Measurements from ENCODE around the gene CAMK2G.
A peak's percentile ranks its signal among the peaks of the same experiment; 100 is the strongest.

Gene CAMK2G

GRCh38 chr10:73910764-73911552 is 36.6 kb upstream of the CAMK2G start, which contains the start of gene PLAU:
Gene PLAU (plus strand): TSS chr10:73911132. CDS start chr10:73911556, 424 bp downstream.
- no peak for TF ChIP-seq SIN3A (IDR thresholded peaks at IDR 0.05; ENCODE audit: borderline replicate concordance, insufficient read depth, low read length)
- TF ChIP-seq POLR2AphosphoS5 (IDR thresholded peaks at IDR 0.05; ENCODE audit: low read depth, low read length), result no peak
- no peak for TF ChIP-seq FOXP2 (optimal IDR thresholded peaks at IDR 0.05; ENCODE audit: borderline replicate concordance, extremely low read depth, extremely low read length, insufficient read depth)
- no peak for TF ChIP-seq REST (IDR thresholded peaks at IDR 0.05; ENCODE audit: insufficient read depth in 1 of 2, low read depth in 2 of 2, low read length in 2 of 2)
- no peak for TF ChIP-seq TAF1 (IDR thresholded peaks at IDR 0.05; ENCODE audit: borderline replicate concordance, insufficient read depth, low read length)

DNA sequence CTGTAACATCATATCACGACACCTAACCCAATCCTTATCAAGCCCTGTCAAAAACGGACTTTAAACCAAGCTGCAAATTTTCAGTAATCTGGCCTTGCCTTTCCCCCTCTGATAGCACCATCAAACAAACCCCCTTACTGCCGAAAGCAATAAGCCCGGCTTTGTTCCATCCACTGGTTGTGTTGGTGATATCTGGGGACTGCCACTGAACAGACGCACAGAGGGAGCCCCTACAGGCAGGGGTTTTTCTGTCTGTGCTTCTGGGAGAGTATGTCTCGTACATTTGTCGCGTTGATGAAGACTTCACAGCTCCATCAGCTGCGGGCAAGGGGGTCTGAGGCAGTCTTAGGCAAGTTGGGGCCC is 36.0 kb upstream of the CAMK2G start:
- TF ChIP-seq POLR2AphosphoS5 (IDR thresholded peaks at IDR 0.05; ENCODE audit: low read depth, low read length) (no peak), REST (IDR thresholded peaks at IDR 0.05; ENCODE audit: insufficient read depth in 1 of 2, low read depth in 2 of 2, low read length in 2 of 2) (no peak), SIN3A (IDR thresholded peaks at IDR 0.05; ENCODE audit: borderline replicate concordance, insufficient read depth, low read length) (no peak), FOXP2 (optimal IDR thresholded peaks at IDR 0.05; ENCODE audit: borderline replicate concordance, extremely low read depth, extremely low read length, insufficient read depth) (no peak), TAF1 (IDR thresholded peaks at IDR 0.05; ENCODE audit: borderline replicate concordance, insufficient read depth, low read length) (no peak)

- no peak for TF ChIP-seq POLR2AphosphoS5 (IDR thresholded peaks at IDR 0.05; ENCODE audit: low read depth, low read length)
- no peak for TF ChIP-seq TAF1 (IDR thresholded peaks at IDR 0.05; ENCODE audit: borderline replicate concordance, insufficient read depth, low read length)
- no peak for TF ChIP-seq REST (IDR thresholded peaks at IDR 0.05; ENCODE audit: insufficient read depth in 1 of 2, low read depth in 2 of 2, low read length in 2 of 2)
- no peak for TF ChIP-seq SIN3A (IDR thresholded peaks at IDR 0.05; ENCODE audit: borderline replicate concordance, insufficient read depth, low read length)
- TF ChIP-seq FOXP2 (optimal IDR thresholded peaks at IDR 0.05; ENCODE audit: borderline replicate concordance, extremely low read depth, extremely low read length, insufficient read depth), result no peak
These were observed 35.3 kb upstream of the CAMK2G start for GRCh38 chr10:73909540-73910115.

- TF ChIP-seq SIN3A (IDR thresholded peaks at IDR 0.05; ENCODE audit: borderline replicate concordance, insufficient read depth, low read length) (no peak), REST (IDR thresholded peaks at IDR 0.05; ENCODE audit: insufficient read depth in 1 of 2, low read depth in 2 of 2, low read length in 2 of 2) (no peak), TAF1 (IDR thresholded peaks at IDR 0.05; ENCODE audit: borderline replicate concordance, insufficient read depth, low read length) (no peak), FOXP2 (optimal IDR thresholded peaks at IDR 0.05; ENCODE audit: borderline replicate concordance, extremely low read depth, extremely low read length, insufficient read depth) (peak; percentile 42), POLR2AphosphoS5 (IDR thresholded peaks at IDR 0.05; ENCODE audit: low read depth, low read length) (no peak)
These were observed 34.6 kb upstream of the CAMK2G start for GRCh38 chr10:73908853-73909539.
